HepG2 (cell line): Measurements from ENCODE around the gene C15orf62. TPM values are rescaled to one million over a fixed set of nuclear protein-coding genes. Genes with fewer than 3 reads are reported as not detected.
A peak's percentile ranks its signal among the peaks of the same experiment; 100 is the strongest.

Source experiments
- BCL3 ChIP-seq: sonication (generic); formaldehyde crosslinking; IDR thresholded peaks from 2 replicates; pipeline ENCODE4 v1.5.1; 2020; ENCODE audit warnings: mild to moderate bottlenecking, missing genetic modification reagents, moderate library complexity
- E2F5 ChIP-seq: sonication (generic); formaldehyde crosslinking; conservative IDR thresholded peaks from 2 replicates; pipeline ENCODE4 v1.4.0; 2020; ENCODE audit warnings: missing genetic modification reagents
- FOXK2 ChIP-seq: fragments of 450-650 bp; IDR thresholded peaks from 2 replicates; pipeline ENCODE4 v1.6.1; 2016
- HINFP ChIP-seq: sonication (generic); formaldehyde crosslinking; IDR thresholded peaks from 2 replicates; pipeline ENCODE4 v1.4.0; 2020; ENCODE audit warnings: low read depth, mild to moderate bottlenecking, missing genetic modification reagents
- KLF6 ChIP-seq: IDR thresholded peaks from 2 replicates; pipeline ENCODE4 v1.8.0; 2016; ENCODE audit warnings: missing biosample characterization, missing genetic modification reagents
- NCOR1 ChIP-seq: fragments of 200-600 bp; sonication (generic); IDR thresholded peaks from 2 replicates; pipeline ENCODE4 v1.7.0; 2017; ENCODE audit warnings: antibody characterized with exemption, low read length, borderline replicate concordance
- NFKB2 ChIP-seq: sonication (generic); formaldehyde crosslinking; IDR thresholded peaks from 2 replicates; pipeline ENCODE4 v1.4.0; 2020; ENCODE audit warnings: missing genetic modification reagents, borderline replicate concordance
- NFYC ChIP-seq: IDR thresholded peaks from 2 replicates; pipeline ENCODE4 v1.6.1; 2016; ENCODE audit warnings: missing genetic modification reagents, missing compliant biosample characterization
- PHF8 ChIP-seq: sonication (generic); formaldehyde crosslinking; IDR thresholded peaks from 2 replicates; pipeline ENCODE4 v1.5.0; 2020; ENCODE audit warnings: missing genetic modification reagents
- POGK ChIP-seq: sonication (generic); formaldehyde crosslinking; conservative IDR thresholded peaks from 2 replicates; pipeline ENCODE4 v1.8.0; 2022; ENCODE audit warnings: mild to moderate bottlenecking, moderate library complexity, missing genetic modification reagents
- PRMT3 ChIP-seq: sonication (generic); formaldehyde crosslinking; IDR thresholded peaks from 2 replicates; pipeline ENCODE4 v1.8.1; 2022; ENCODE audit warnings: low read depth, mild to moderate bottlenecking, moderate library complexity, missing genetic modification reagents, borderline replicate concordance
- RAD51 ChIP-seq: fragments of 450-650 bp; IDR thresholded peaks from 2 replicates; pipeline ENCODE4 v1.6.1; 2016; ENCODE audit warnings: borderline replicate concordance
- SOX5 ChIP-seq: IDR thresholded peaks from 2 replicates; pipeline ENCODE4 v1.6.1; 2016; ENCODE audit warnings: borderline replicate concordance
- SP4 ChIP-seq: sonication (generic); formaldehyde crosslinking; IDR thresholded peaks from 2 replicates; pipeline ENCODE4 v1.8.1; 2023; ENCODE audit warnings: mild to moderate bottlenecking, missing genetic modification reagents
- TMF1 ChIP-seq: sonication (generic); formaldehyde crosslinking; IDR thresholded peaks from 2 replicates; pipeline ENCODE4 v1.8.1; 2022; ENCODE audit warnings: low read depth, missing genetic modification reagents
- TRAFD1 ChIP-seq: sonication (generic); formaldehyde crosslinking; IDR thresholded peaks from 2 replicates; pipeline ENCODE4 v1.5.1; 2020; ENCODE audit warnings: missing genetic modification reagents, mild to moderate bottlenecking, borderline replicate concordance
- ZNF501 ChIP-seq: sonication (generic); formaldehyde crosslinking; IDR thresholded peaks from 2 replicates; pipeline ENCODE4 v1.5.1; 2020; ENCODE audit warnings: mild to moderate bottlenecking, moderate library complexity, missing genetic modification reagents
- ZNF580 ChIP-seq: IDR thresholded peaks from 2 replicates; pipeline ENCODE4 v1.6.1; 2016; ENCODE audit warnings: low read depth, borderline replicate concordance
- ZNF704 ChIP-seq: sonication (generic); formaldehyde crosslinking; IDR thresholded peaks from 2 replicates; pipeline ENCODE4 v1.8.1; 2023; ENCODE audit warnings: mild to moderate bottlenecking, inconsistent platforms, moderate library complexity, missing genetic modification reagents, borderline replicate concordance
- polyA plus RNA-seq, 8 experiments: library from polyadenylated mRNA; depleted of rRNA in 3 of 8; stranded (reverse) in 7 of 8; unstranded in 1 of 8; fragments of >200 nt; fragmentation: Illumina TruSeq in 4 of 8; extraction: Trizol in 4 of 8; gene quantifications; 2 replicates each; pipeline versions ENCODE4 v1.2.1 to v1.2.3, GENCODE V29; 2011 to 2016; ENCODE audit warnings: low read depth in 4 of 8, missing spikeins in 1 of 8, mixed read lengths in 1 of 8; ENCODE audit not compliant: insufficient read depth in 1 of 8
- total RNA-seq, 5 experiments: library from RNA; depleted of rRNA; stranded (reverse); fragments of >200 nt; fragmentation: Illumina TruSeq; extraction: Trizol; gene quantifications; 2 replicates each; pipeline ENCODE4 v1.2.3, GENCODE V29; 2016; ENCODE audit warnings: low read depth in 1 of 5

The C15orf62 gene
- total and polyA plus RNA-seq, 2 of the 13 experiments (the other 11 are each of a cell fraction or from before 2014, with no cell fraction given), result 0.51 to 1.1 TPM

GRCh38 chr15:40754883-40755811 is 14.6 kb upstream of the C15orf62 start, which contains the start of gene RMDN3 (continued):
- TF ChIP-seq FOXK2, result 0 out of 2 replicates have a peak, but pooled peaks have one; percentile 16
- TF ChIP-seq RAD51, result no peak
- TF ChIP-seq SOX5 (CRISPR knock-in tag), result peak; percentile 40; the same call in 1 of the 2 replicates
- no peak for TF ChIP-seq TRAFD1
- TF ChIP-seq TMF1, result no peak
- peak; percentile 78 for TF ChIP-seq E2F5
- TF ChIP-seq PRMT3 (CRISPR knock-in tag), result no peak
- TF ChIP-seq BCL3 (CRISPR knock-in tag), result no peak
- peak; percentile 93 for TF ChIP-seq ZNF501 (CRISPR knock-in tag)
- TF ChIP-seq NCOR1, result no peak
- TF ChIP-seq SP4 (CRISPR knock-in tag), result peak; percentile 96
- TF ChIP-seq POGK (CRISPR knock-in tag), result peak; percentile 85
- TF ChIP-seq KLF6 (CRISPR knock-in tag), result no peak; the same call in 1 of the 2 replicates
- TF ChIP-seq HINFP (CRISPR knock-in tag), result peak; percentile 93
- peak; percentile 27; the same call in 1 of the 2 replicates for TF ChIP-seq ZNF704
- peak; percentile 91 for TF ChIP-seq PHF8 (CRISPR knock-in tag)
- peak; percentile 1; the same call in 1 of the 2 replicates for TF ChIP-seq NFKB2 (CRISPR knock-in tag)
- TF ChIP-seq ZNF580 (CRISPR knock-in tag), result 0 out of 2 replicates have a peak, but pooled peaks have one; percentile 21
- peak; percentile 37; the same call in 1 of the 2 replicates for TF ChIP-seq NFYC (CRISPR knock-in tag)
